GM23338 (cell line): ENCODE data around the gene ADAM15. TPM values are rescaled to one million over a fixed set of nuclear protein-coding genes. Genes with fewer than 3 reads are reported as not detected.

ENCODE experiments used
- ATAC-seq: fragments of 200-7000 bp; cut with Tn5 transposase; 3 replicates; pipeline ENCODE4 v1.9.1; 2020
- DNase-seq: peaks from one replicate; pipeline ENCODE4 v3.0.0-alpha.2; 2015; ENCODE audit warnings: low spot score
- H2AFZ ChIP-seq: fragments of 200-600 bp; sonication (generic); 2 replicates; pipeline ENCODE4 v1.8.0; 2016; ENCODE audit warnings: antibody characterized with exemption, mild to moderate bottlenecking, moderate library complexity
- H3F3A ChIP-seq: fragments of 200-600 bp; sonication (generic); replicated peaks from 2 replicates; pipeline ENCODE4 v1.8.0; 2017; ENCODE audit warnings: antibody characterized with exemption, mixed run types, low read depth
- H3K27ac ChIP-seq: fragments of 200-600 bp; sonication (generic); 2 replicates; pipeline ENCODE4 v1.6.1; 2016; ENCODE audit warnings: low read depth
- H3K27me3 ChIP-seq: fragments of 200-600 bp; sonication (generic); 2 replicates; pipeline ENCODE4 v1.8.0; 2016; ENCODE audit warnings: mild to moderate bottlenecking, mixed run types, moderate library complexity; ENCODE audit not compliant: insufficient read depth
- H3K36me3 ChIP-seq: fragments of 200-600 bp; sonication (generic); 2 replicates; pipeline ENCODE4 v1.8.0; 2016; ENCODE audit warnings: mild to moderate bottlenecking; ENCODE audit not compliant: insufficient read depth
- H3K4me1 ChIP-seq: fragments of 200-600 bp; sonication (generic); 2 replicates; pipeline ENCODE4 v1.8.0; 2016; ENCODE audit warnings: mild to moderate bottlenecking, moderate library complexity; ENCODE audit not compliant: insufficient read depth
- H3K4me2 ChIP-seq: fragments of 200-600 bp; sonication (generic); 2 replicates; pipeline ENCODE4 v1.7.1; 2017; ENCODE audit warnings: mixed run types
- H3K4me3 ChIP-seq: fragments of 200-600 bp; sonication (generic); 2 replicates; pipeline ENCODE4 v1.6.1; 2016; ENCODE audit warnings: mixed run types
- H3K79me2 ChIP-seq: fragments of 200-600 bp; sonication (generic); replicated peaks from 2 replicates; pipeline ENCODE4 v1.8.0; 2017; ENCODE audit warnings: mild to moderate bottlenecking; ENCODE audit not compliant: insufficient read depth
- H3K9me2 ChIP-seq: fragments of 200-600 bp; sonication (generic); 2 replicates; pipeline ENCODE4 v1.8.0; 2017; ENCODE audit not compliant: insufficient read depth
- H4K20me1 ChIP-seq: fragments of 200-600 bp; sonication (generic); replicated peaks from 2 replicates; pipeline ENCODE4 v1.8.0; 2017; ENCODE audit warnings: mild to moderate bottlenecking; ENCODE audit not compliant: insufficient read depth
- H3K27ac Mint-ChIP-seq: 2 replicates; pipeline ENCODE4 v1.8.0; 2020; ENCODE audit warnings: inconsistent platforms, mild to moderate bottlenecking, moderate library complexity, mixed read lengths
- H3K27me3 Mint-ChIP-seq: 3 replicates; pipeline ENCODE4 v1.8.0; 2022; ENCODE audit warnings: low read depth, mild to moderate bottlenecking, moderate library complexity, mixed read lengths, inconsistent platforms; ENCODE audit not compliant: insufficient read depth, poor library complexity
- H3K36me3 Mint-ChIP-seq: 3 replicates; pipeline ENCODE4 v1.8.0; 2021; ENCODE audit warnings: low read depth, mild to moderate bottlenecking, inconsistent platforms, moderate library complexity, mixed read lengths
- H3K4me1 Mint-ChIP-seq: 3 replicates; pipeline ENCODE4 v1.8.0; 2020; ENCODE audit warnings: mild to moderate bottlenecking, inconsistent platforms, mixed read lengths
- H3K4me3 Mint-ChIP-seq: 3 replicates; pipeline ENCODE4 v1.8.0; 2021; ENCODE audit warnings: moderate library complexity, mild to moderate bottlenecking, inconsistent platforms, mixed read lengths
- H3K9me3 Mint-ChIP-seq: 3 replicates; pipeline ENCODE4 v1.8.0; 2020; ENCODE audit warnings: moderate library complexity, mild to moderate bottlenecking, inconsistent platforms, mixed read lengths
- CREB1 ChIP-seq: fragments of 250-450 bp; sonication (Bioruptor Pico); IDR thresholded peaks from 2 replicates; pipeline ENCODE4 v1.5.0; 2020; ENCODE audit warnings: low read depth, mild to moderate bottlenecking, moderate library complexity
- CTCF ChIP-seq, 2 experiments: fragments of 200-600 bp in 1 of 2; sonication (generic) in 1 of 2; conservative IDR thresholded peaks; 2 replicates each; pipeline versions ENCODE4 v1.5.1 to v1.6.1; 2016 to 2017; ENCODE audit warnings: antibody characterized with exemption in 2 of 2, low read depth in 2 of 2, mild to moderate bottlenecking in 2 of 2, moderate library complexity in 1 of 2
- ETS1 ChIP-seq: IDR thresholded peaks from 2 replicates; pipeline ENCODE4 v1.6.1; 2016; ENCODE audit warnings: antibody characterized with exemption
- EZH2phosphoT487 ChIP-seq: fragments of 200-600 bp; sonication (generic); IDR thresholded peaks from one replicate; pipeline ENCODE4 v1.8.1; 2018; ENCODE audit warnings: antibody characterized with exemption; ENCODE audit not compliant: unreplicated experiment
- JUNB ChIP-seq: IDR thresholded peaks from one replicate; pipeline ENCODE4 v1.6.1; 2016; ENCODE audit warnings: antibody characterized with exemption; ENCODE audit not compliant: unreplicated experiment
- NANOG ChIP-seq: IDR thresholded peaks from 2 replicates; pipeline ENCODE4 v1.6.1; 2016; ENCODE audit warnings: antibody characterized with exemption, borderline replicate concordance
- REST ChIP-seq: IDR thresholded peaks from one replicate; pipeline ENCODE4 v1.6.1; 2018; ENCODE audit warnings: antibody characterized with exemption; ENCODE audit not compliant: unreplicated experiment
- STAT1 ChIP-seq: IDR thresholded peaks from one replicate; pipeline ENCODE4 v1.6.1; 2016; ENCODE audit warnings: antibody characterized with exemption; ENCODE audit not compliant: unreplicated experiment
- ZNF114 ChIP-seq: fragments of 250-450 bp; sonication (Bioruptor Pico); IDR thresholded peaks from 2 replicates; pipeline ENCODE4 v1.5.0; 2020; ENCODE audit warnings: mild to moderate bottlenecking, moderate library complexity
- ZNF331 ChIP-seq: fragments of 250-450 bp; sonication (Bioruptor Pico); IDR thresholded peaks from 2 replicates; pipeline ENCODE4 v1.5.0; 2020; ENCODE audit warnings: low read depth, mild to moderate bottlenecking, moderate library complexity
- polyA plus RNA-seq: library from polyadenylated mRNA; unstranded; fragments of >200 nt; fragmentation: Nextera tagmentation; extraction: Ambion mirVana; gene quantifications from 2 replicates; pipeline ENCODE4 v1.2.1, GENCODE V29; 2016
- total RNA-seq: library from RNA; depleted of rRNA; stranded (reverse); fragments of >200 nt; shearing (Covaris generic); gene quantifications from 2 replicates; pipeline ENCODE4 v1.2.3, GENCODE V29; 2014
- TF ChIP-seq, protein P1 (sequence below): fragments of 250-450 bp; sonication (Bioruptor Pico); IDR thresholded peaks from 2 replicates; pipeline ENCODE4 v1.5.0; 2020; ENCODE audit warnings: mild to moderate bottlenecking, moderate library complexity

The ADAM15 gene
- total and polyA plus RNA-seq, 2 experiments from 2014 or later: 24.2 to 31.1 TPM

DNA sequence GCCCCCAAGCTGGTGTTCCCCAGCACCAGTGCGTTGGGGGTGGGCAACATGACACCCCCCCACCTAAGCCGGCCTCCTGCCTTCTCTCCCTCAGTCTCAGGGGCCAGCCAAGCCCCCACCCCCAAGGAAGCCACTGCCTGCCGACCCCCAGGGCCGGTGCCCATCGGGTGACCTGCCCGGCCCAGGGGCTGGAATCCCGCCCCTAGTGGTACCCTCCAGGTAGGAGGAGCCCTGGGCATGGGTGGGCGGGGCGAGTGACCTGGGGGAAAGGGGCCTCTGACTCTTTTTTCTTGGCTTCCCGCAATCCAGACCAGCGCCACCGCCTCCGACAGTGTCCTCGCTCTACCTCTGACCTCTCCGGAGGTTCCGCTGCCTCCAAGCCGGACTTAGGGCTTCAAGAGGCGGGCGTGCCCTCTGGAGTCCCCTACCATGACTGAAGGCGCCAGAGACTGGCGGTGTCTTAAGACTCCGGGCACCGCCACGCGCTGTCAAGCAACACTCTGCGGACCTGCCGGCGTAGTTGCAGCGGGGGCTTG lies 11.1 kb downstream of the ADAM15 start (continued):
- TF ChIP-seq, protein P1, sequence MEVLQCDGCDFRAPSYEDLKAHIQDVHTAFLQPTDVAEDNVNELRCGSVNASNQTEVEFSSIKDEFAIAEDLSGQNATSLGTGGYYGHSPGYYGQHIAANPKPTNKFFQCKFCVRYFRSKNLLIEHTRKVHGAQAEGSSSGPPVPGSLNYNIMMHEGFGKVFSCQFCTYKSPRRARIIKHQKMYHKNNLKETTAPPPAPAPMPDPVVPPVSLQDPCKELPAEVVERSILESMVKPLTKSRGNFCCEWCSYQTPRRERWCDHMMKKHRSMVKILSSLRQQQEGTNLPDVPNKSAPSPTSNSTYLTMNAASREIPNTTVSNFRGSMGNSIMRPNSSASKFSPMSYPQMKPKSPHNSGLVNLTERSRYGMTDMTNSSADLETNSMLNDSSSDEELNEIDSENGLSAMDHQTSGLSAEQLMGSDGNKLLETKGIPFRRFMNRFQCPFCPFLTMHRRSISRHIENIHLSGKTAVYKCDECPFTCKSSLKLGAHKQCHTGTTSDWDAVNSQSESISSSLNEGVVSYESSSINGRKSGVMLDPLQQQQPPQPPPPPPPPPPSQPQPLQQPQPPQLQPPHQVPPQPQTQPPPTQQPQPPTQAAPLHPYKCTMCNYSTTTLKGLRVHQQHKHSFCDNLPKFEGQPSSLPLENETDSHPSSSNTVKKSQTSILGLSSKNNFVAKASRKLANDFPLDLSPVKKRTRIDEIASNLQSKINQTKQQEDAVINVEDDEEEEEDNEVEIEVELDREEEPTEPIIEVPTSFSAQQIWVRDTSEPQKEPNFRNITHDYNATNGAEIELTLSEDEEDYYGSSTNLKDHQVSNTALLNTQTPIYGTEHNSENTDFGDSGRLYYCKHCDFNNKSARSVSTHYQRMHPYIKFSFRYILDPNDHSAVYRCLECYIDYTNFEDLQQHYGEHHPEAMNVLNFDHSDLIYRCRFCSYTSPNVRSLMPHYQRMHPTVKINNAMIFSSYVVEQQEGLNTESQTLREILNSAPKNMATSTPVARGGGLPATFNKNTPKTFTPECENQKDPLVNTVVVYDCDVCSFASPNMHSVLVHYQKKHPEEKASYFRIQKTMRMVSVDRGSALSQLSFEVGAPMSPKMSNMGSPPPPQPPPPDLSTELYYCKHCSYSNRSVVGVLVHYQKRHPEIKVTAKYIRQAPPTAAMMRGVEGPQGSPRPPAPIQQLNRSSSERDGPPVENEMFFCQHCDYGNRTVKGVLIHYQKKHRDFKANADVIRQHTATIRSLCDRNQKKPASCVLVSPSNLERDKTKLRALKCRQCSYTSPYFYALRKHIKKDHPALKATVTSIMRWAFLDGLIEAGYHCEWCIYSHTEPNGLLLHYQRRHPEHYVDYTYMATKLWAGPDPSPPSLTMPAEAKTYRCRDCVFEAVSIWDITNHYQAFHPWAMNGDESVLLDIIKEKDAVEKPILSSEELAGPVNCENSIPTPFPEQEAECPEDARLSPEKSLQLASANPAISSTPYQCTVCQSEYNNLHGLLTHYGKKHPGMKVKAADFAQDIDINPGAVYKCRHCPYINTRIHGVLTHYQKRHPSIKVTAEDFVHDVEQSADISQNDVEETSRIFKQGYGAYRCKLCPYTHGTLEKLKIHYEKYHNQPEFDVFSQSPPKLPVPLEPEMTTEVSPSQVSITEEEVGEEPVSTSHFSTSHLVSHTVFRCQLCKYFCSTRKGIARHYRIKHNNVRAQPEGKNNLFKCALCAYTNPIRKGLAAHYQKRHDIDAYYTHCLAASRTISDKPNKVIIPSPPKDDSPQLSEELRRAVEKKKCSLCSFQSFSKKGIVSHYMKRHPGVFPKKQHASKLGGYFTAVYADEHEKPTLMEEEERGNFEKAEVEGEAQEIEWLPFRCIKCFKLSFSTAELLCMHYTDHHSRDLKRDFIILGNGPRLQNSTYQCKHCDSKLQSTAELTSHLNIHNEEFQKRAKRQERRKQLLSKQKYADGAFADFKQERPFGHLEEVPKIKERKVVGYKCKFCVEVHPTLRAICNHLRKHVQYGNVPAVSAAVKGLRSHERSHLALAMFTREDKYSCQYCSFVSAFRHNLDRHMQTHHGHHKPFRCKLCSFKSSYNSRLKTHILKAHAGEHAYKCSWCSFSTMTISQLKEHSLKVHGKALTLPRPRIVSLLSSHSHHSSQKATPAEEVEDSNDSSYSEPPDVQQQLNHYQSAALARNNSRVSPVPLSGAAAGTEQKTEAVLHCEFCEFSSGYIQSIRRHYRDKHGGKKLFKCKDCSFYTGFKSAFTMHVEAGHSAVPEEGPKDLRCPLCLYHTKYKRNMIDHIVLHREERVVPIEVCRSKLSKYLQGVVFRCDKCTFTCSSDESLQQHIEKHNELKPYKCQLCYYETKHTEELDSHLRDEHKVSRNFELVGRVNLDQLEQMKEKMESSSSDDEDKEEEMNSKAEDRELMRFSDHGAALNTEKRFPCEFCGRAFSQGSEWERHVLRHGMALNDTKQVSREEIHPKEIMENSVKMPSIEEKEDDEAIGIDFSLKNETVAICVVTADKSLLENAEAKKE (CRISPR knock-in tag): no peak

DNA sequence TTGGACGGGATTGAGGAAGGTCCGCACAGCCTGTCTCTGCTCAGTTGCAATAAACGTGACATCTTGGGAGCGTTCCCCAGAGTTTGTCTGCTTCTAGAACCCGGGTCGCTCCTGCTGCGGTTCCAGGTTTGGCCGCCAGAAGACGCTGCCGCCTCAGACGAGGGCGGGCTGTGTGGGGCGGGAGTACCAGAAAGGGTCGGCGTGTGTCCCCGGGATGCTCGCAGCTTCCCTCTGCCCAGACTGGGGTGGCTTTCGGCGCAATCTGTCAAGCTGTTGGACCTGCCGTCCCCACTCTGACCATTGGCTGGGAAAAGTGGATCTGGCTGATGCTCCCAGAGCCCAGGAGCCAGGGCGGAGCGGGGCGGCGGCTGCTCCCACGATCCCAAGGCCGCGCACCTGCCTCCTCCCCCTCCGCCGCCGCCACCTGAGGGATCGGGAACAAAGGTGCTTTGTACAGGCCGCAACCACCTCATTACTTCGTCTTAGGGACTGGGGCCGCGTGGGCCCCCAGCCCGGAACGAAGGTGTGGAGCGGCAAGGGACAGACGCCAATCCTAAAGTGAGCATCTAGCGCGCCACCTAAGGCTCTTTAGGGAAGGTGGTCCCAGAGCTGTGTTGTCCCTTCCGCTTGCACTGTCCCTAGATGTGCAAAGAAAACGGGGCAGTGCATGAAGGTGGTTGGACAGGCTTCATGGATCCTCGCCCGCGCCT lies 11.7 kb downstream of the ADAM15 start:
- Mint-ChIP-seq H3K4me3 (peak overlapping the region; percentile 83), H3K27me3 (peaks cover 8% of the 10 kb centered on the region), H3K4me1 (peaks cover 27% of the 10 kb centered on the region), H3K9me3 (no peaks in the 10 kb centered on the region), H3K27ac (no peak overlapping the region), H3K36me3 (peaks cover 21% of the 10 kb centered on the region)
- Histone ChIP-seq H3F3A (peaks cover 16% of the 10 kb centered on the region), H3K27me3 (peaks cover 6% of the 10 kb centered on the region; the same call in 1 of the 2 replicates), H3K4me2 (peak overlapping the region; percentile 94), H4K20me1 (peaks cover 19% of the 10 kb centered on the region), H3K36me3 (no peaks in the 10 kb centered on the region), H2AFZ (peak overlapping the region; percentile 95), H3K4me3 (peak overlapping the region; percentile 97), H3K27ac (no peak overlapping the region), H3K4me1 (peaks cover 16% of the 10 kb centered on the region), H3K9me2 (no peaks in the 10 kb centered on the region), H3K79me2 (peaks cover 14% of the 10 kb centered on the region)
- DNase-seq: peak; percentile 88
- ATAC-seq: peak; percentile 55
- TF ChIP-seq CTCF (conservative IDR thresholded peaks at IDR 0.05; ENCODE audit: low read depth in 2 of 2): peak; percentile 63 to 96
- 0 out of 2 replicates have a peak, but pooled peaks have one; percentile 31 for TF ChIP-seq CREB1 (CRISPR knock-in tag)
- no peak for TF ChIP-seq JUNB
- no peak for TF ChIP-seq ETS1
- TF ChIP-seq REST: no peak
- no peak for TF ChIP-seq ZNF114 (CRISPR knock-in tag)
- no peak for TF ChIP-seq ZNF331 (CRISPR knock-in tag)
- no peak for TF ChIP-seq NANOG
- TF ChIP-seq EZH2phosphoT487: no peak
- no peak for TF ChIP-seq STAT1
